ENCODE measurements around the gene NR6A1. TPM values are rescaled to one million over a fixed set of nuclear protein-coding genes. Genes with fewer than 3 reads are reported as not detected.
A peak's percentile ranks its signal among the peaks of the same experiment; 100 is the strongest.

NR6A1 gene
- total RNA-seq, 1 experiment from 2014 or later: 99.3 TPM

DNA sequence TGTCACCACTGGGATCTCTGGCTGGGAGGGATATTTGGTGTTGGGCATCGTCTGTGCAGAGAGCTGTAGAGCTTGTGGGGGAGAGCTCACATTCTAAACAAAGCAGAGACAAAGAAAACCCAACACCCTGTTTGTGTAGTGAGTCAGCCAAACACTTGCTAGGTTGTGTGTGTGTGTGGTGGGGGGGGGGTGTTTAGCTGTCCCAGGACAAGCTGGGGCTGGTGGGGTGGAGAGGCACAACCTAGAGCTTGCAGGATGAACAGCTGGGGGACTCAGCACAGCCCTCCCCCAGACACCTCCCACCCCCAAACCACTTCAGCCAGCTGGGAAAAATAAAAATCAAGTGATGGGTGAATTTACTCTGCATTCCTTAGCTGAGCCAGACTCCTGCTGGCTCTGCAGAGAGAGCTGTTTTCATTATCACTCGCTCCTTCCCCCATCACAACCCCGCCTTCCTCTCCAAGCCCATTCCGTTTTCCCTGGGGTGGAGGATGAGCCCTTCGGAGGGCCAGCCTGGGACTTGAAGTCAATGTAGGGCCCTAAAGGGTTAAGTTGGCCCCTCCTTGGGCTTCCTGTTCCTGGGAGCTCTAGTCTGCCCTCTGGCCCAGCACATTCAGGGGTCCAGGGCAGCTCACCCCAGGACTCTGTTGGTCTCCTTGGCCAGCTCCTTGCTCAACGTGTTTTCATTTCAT lies 8.4 kb upstream of the NR6A1 start:
- Histone ChIP-seq H3K23me2 (ENCODE audit: insufficient read length, low read depth, low read length, poor library complexity, severe bottlenecking) (peaks cover 9% of the 10 kb centered on the region), H3K79me1 (ENCODE audit: insufficient read depth, low read depth, low read length, poor library complexity, severe bottlenecking) (no peaks in the 10 kb centered on the region), H3T11ph (ENCODE audit: low read length) (no peak overlapping the region), H3K4ac (ENCODE audit: low read depth, low read length) (no peak overlapping the region), H3K4me2 (ENCODE audit: insufficient read depth, insufficient read length, low read length) (no peak overlapping the region), H3K79me2 (ENCODE audit: insufficient read depth, low read length) (no peaks in the 10 kb centered on the region), H3K56ac (ENCODE audit: insufficient read length, low read depth, low read length) (no peak overlapping the region), H4K8ac (replicated peaks; ENCODE audit: insufficient read length, low read depth, low read length) (no peak overlapping the region), H3K23ac (ENCODE audit: insufficient read length, low read depth, low read length) (no peak overlapping the region), H3K18ac (ENCODE audit: insufficient read length, low read depth, low read length) (no peak overlapping the region), H2BK120ac (ENCODE audit: low read depth, low read length, poor library complexity, severe bottlenecking) (no peak overlapping the region), H3K27ac (ENCODE audit: insufficient read length, low read depth, low read length) (no peak overlapping the region), H3K14ac (ENCODE audit: insufficient read depth, low read length) (no peak overlapping the region), H4K5ac (ENCODE audit: insufficient read length, low read depth, low read length) (no peak overlapping the region), H3K9me3 (ENCODE audit: control insufficient read depth, low read depth, low read length) (no peaks in the 10 kb centered on the region), H2BK20ac (ENCODE audit: low read depth, low read length, poor library complexity, severe bottlenecking) (no peak overlapping the region), H3K9ac (ENCODE audit: extremely low read depth, insufficient read length, low read length) (no peak overlapping the region), H2BK12ac (ENCODE audit: insufficient read length, low read depth, low read length) (no peak overlapping the region), H4K91ac (ENCODE audit: insufficient read length, low read depth, low read length) (no peak overlapping the region), H3K27me3 (ENCODE audit: insufficient read depth, low read length) (peaks cover 2% of the 10 kb centered on the region; the same call in 1 of the 2 replicates), H2BK15ac (ENCODE audit: low read depth, low read length) (no peak overlapping the region), H4K20me1 (ENCODE audit: control insufficient read depth, insufficient read depth, insufficient read length) (no peaks in the 10 kb centered on the region), H2BK5ac (ENCODE audit: insufficient read length, low read length) (no peak overlapping the region), H3K4me1 (ENCODE audit: insufficient read depth, low read length) (peaks cover 5% of the 10 kb centered on the region; the same call in 1 of the 2 replicates), H2AFZ (ENCODE audit: low read length) (no peak overlapping the region), H2AK5ac (ENCODE audit: insufficient read length, low read length) (no peak overlapping the region)
- Mint-ChIP-seq H3K27me3 (ENCODE audit: low read depth) (peaks cover 33% of the 10 kb centered on the region), H3K36me3 (ENCODE audit: insufficient read depth in 1 of 3, low read depth in 3 of 3) (no peaks in the 10 kb centered on the region; a peak in 1 of 7 replicates), H3K4me3 (peak overlapping the region; percentile 24 to 59), H3K27ac (peak overlapping the region; percentile 71 to 97 (median 84); a peak in 6 of 7 replicates), H3K4me1 (peaks cover 22 to 37% of the 10 kb centered on the region in 2 experiments), H3K9me3 (peaks cover 2% of the 10 kb centered on the region in 2 experiments; a peak in 1 of 5 replicates)
- peak; percentile 67 for DNase-seq
- no CpG with 5 or more reads among the region's 6 CpGs for WGBS (ENCODE audit: extremely low coverage, insufficient read length, low lambda C conversion rate)
- TF ChIP-seq, protein P1, sequence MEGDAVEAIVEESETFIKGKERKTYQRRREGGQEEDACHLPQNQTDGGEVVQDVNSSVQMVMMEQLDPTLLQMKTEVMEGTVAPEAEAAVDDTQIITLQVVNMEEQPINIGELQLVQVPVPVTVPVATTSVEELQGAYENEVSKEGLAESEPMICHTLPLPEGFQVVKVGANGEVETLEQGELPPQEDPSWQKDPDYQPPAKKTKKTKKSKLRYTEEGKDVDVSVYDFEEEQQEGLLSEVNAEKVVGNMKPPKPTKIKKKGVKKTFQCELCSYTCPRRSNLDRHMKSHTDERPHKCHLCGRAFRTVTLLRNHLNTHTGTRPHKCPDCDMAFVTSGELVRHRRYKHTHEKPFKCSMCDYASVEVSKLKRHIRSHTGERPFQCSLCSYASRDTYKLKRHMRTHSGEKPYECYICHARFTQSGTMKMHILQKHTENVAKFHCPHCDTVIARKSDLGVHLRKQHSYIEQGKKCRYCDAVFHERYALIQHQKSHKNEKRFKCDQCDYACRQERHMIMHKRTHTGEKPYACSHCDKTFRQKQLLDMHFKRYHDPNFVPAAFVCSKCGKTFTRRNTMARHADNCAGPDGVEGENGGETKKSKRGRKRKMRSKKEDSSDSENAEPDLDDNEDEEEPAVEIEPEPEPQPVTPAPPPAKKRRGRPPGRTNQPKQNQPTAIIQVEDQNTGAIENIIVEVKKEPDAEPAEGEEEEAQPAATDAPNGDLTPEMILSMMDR (conservative IDR thresholded peaks at IDR 0.05): no peak

All from H9 (cell line).